RWPE1 (cell line): ENCODE results near the gene CDCA8.

Source experiments
- CTCF ChIA-PET: fragments of 350-600 bp; sonication (Branson Sonifier 250); formaldehyde crosslinking; extraction: SDS; loops from one replicate; lab custom pipeline; 2021; lab: Yijun Ruan, JAX
- POLR2A ChIA-PET: fragments of 400-600 bp; formaldehyde crosslinking; extraction: SDS; loops from one replicate; lab custom pipeline; 2020; ENCODE audit warnings: antibody characterized with exemption; ENCODE audit not compliant: low non-redundant PET; lab: Yijun Ruan, JAX
- DNase-seq: peaks from one replicate; pipeline ENCODE4 v3.0.0; 2012; ENCODE audit warnings: low spot score
- H3K27ac ChIP-seq: fragments of 450-650 bp; 2 replicates; pipeline ENCODE4 v1.5.1; 2017
- CTCF ChIP-seq: fragments of 450-650 bp; conservative IDR thresholded peaks from 2 replicates; pipeline ENCODE4 v1.5.1; 2017; ENCODE audit warnings: low read depth, mild to moderate bottlenecking

CDCA8 gene

DNA sequence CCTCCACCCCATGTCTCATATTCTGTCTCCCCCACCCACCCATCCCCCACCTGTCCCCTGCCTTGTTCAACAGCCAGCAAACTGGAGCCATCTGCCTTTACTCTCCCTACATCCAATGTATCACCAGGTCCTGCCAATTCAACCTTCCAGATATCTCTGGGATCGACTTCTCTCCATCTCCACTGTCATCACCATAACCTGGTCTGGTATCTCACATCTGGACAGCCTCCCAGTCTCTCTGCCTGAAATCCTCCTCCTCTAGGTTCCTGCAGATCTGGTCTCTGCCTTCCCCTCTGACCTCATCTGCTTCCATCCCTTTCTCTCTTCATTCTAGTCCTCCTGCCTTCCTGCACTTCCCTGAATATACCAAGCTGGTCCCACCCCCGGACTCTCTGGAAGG is 22.2 kb upstream of the CDCA8 start:
- no peak for TF ChIP-seq CTCF
- ChIA-PET POLR2A (no interaction called here), CTCF (no interaction called here)
- DNase-seq: no peak
- no peak overlapping the region for H3K27ac ChIP-seq

GRCh38 chr1:37671261-37671660 is 21.1 kb upstream of the CDCA8 start:
- no peak for TF ChIP-seq CTCF
- CTCF ChIA-PET: no interaction called here
- POLR2A ChIA-PET: no interaction called here

DNA sequence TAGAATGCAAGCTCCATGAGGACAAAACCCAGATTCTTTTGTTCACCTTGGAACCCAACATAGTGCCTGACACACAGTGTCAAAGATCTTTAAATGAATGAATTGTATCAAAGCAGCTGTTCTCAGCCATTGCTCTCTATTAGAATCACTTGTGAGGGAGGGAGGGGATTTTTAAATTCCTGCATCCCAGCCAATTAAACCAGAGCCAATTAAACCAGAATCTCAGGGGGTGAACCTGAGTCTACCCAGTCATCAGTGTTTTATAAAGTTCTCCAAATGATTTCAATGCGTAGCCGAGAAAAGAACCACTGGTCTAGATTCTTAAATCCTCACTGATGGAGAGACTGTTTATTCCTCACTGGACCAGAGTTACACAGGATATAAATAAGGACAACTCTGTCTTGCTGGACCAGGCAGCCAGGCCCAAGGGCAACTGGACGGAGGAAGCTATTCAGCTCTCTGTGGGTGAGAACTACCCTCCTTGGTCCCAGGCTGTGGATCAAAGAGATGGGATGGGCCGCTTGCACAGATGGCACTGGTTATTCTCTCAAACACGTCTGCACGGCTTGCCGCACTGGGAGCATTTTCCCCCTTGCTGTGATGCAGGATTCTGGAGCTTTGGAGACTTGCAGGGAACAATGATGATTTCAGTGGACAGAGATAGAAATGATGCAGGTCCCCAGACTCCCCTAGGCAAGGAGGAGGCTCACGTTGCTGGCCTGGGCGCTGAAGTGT is 20.0 kb upstream of the CDCA8 start:
- POLR2A ChIA-PET: no interaction called here
- DNase-seq: no peak
- H3K27ac ChIP-seq: no peak overlapping the region

More at GRCh38 chr1:37671261-37671660, 21.1 kb upstream of the CDCA8 start:
- H3K27ac ChIP-seq: no peak overlapping the region
- no peak for DNase-seq

GRCh38 chr1:37673920-37674319 is 18.4 kb upstream of the CDCA8 start:
- no peak overlapping the region for H3K27ac ChIP-seq
- DNase-seq: no peak
- ChIA-PET POLR2A (no interaction called here), CTCF (interaction anchor here (1.5 kb wide), 1 partner anchor 12 kb away, joined by 3 read pairs; no protein-coding TSS in a partner anchor)
- TF ChIP-seq CTCF: no peak

More for the DNA sequence above, 20.0 kb upstream of the CDCA8 start:
- no peak for TF ChIP-seq CTCF
- CTCF ChIA-PET: no interaction called here

DNA sequence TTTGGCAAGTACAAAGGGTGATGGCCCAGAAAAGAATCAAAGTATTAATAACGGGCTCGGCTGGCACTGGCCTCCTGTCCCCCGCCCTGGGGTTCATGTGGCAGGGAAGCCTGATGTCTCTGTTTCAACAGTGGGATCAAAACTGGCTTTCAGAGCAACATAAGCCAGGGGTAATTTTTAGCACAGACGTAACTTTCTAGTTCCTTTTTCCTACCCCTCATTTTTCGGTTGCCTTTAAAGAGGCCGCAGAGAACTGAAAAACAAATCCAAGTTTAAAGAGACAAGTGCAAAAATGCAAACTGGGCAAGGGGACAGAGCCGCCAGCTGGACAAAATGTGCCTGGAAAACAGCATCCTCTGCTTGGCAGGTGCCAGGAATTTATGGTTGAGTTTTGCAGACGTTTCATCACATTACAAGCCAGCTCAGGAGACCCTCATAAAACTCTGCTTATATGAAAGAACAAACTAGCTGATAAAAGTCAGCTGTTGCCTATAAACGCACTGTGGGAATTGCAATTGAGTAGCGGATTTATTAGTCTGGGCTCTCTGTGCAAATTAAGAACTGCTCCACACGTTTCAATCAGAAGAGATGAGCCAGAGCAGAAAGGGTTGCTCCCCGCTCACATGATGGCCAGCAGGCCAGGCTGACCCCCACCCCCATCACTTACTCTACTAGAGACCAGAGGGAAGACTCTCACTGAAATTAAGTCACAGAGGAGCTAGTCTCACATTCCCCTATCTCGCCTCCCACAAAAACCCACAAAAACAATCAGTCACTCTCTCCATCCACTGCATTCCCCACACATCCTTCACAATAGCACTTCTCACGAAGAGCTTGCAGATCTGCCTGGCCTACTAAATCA is 15.8 kb upstream of the CDCA8 start:
- ChIA-PET CTCF (interaction anchor here (1.0 to 1.2 kb wide), 2 partner anchors 13 to 93 kb away, joined by 3 to 5 read pairs; no protein-coding TSS in a partner anchor), POLR2A (no interaction called here)
- no peak for TF ChIP-seq CTCF
- DNase-seq: no peak
- H3K27ac ChIP-seq: no peak overlapping the region

DNA sequence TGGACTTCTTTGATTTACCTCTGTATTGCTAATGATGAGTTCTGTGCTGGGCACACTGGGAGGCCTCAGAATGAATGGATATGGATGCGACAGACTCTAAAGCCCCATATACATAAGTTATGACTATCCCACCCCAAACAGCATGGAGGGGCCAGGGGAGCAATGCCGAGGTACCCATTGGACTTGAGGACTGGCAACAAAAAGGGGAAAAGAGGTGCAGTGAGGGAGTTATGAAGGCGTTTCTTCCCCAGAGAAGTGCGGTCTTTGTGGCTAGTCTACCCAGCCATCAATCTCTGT is 15.2 kb upstream of the CDCA8 start:
- no peak for DNase-seq
- ChIA-PET POLR2A (no interaction called here), CTCF (no interaction called here)
- no peak for TF ChIP-seq CTCF
- no peak overlapping the region for H3K27ac ChIP-seq
